ENCODE data around the gene GOLGA8A.

DNA sequence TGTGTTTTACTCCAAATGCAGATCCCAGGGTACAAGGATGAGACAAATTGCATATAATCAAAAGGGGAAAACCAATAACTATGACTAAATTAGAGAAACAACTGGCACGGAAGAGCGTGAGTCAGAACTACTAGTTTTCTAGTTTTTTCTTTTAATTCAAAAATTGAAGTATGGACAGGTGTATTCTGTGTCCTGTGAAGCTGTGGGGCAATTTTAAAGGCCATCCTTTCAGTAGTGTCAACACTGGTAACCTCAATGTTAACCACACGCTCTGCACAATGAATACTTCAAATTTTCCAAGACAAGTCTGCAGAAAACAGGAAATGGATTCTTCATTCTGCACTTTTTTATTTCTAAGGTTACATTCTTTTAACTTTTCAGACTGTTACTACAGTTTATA lies 32.5 kb upstream of the GOLGA8A start:
- TF ChIP-seq, protein P1, sequence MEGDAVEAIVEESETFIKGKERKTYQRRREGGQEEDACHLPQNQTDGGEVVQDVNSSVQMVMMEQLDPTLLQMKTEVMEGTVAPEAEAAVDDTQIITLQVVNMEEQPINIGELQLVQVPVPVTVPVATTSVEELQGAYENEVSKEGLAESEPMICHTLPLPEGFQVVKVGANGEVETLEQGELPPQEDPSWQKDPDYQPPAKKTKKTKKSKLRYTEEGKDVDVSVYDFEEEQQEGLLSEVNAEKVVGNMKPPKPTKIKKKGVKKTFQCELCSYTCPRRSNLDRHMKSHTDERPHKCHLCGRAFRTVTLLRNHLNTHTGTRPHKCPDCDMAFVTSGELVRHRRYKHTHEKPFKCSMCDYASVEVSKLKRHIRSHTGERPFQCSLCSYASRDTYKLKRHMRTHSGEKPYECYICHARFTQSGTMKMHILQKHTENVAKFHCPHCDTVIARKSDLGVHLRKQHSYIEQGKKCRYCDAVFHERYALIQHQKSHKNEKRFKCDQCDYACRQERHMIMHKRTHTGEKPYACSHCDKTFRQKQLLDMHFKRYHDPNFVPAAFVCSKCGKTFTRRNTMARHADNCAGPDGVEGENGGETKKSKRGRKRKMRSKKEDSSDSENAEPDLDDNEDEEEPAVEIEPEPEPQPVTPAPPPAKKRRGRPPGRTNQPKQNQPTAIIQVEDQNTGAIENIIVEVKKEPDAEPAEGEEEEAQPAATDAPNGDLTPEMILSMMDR (IDR thresholded peaks at IDR 0.05), result no peak
- TF ChIP-seq EP300 (IDR thresholded peaks at IDR 0.05), result no peak
